SK-N-SH treated with all-trans-retinoic acid at 6 μM for 48 hours (cell line): Measurements from ENCODE around the gene PARP15.

Experiments
- BACH2 ChIP-seq: fragments of 250-450 bp; sonication (Bioruptor Pico); IDR thresholded peaks from 2 replicates; pipeline ENCODE4 v1.9.0; 2021; ENCODE audit warnings: mild to moderate bottlenecking, borderline replicate concordance
- ISL1 ChIP-seq: fragments of 250-450 bp; sonication (Bioruptor Pico); IDR thresholded peaks from 2 replicates; pipeline ENCODE4 v2.1.2; 2022; ENCODE audit warnings: mild to moderate bottlenecking, moderate library complexity
- PATZ1 ChIP-seq: fragments of 250-450 bp; sonication (Bioruptor Pico); IDR thresholded peaks from 2 replicates; pipeline ENCODE4 v1.8.0; 2020; ENCODE audit warnings: mild to moderate bottlenecking, moderate library complexity, borderline replicate concordance
- POU6F1 ChIP-seq: fragments of 250-450 bp; sonication (Bioruptor Pico); IDR thresholded peaks from 2 replicates; pipeline ENCODE4 v1.8.0; 2021; ENCODE audit warnings: low read depth, mild to moderate bottlenecking, moderate library complexity, borderline replicate concordance
- RARB ChIP-seq: fragments of 250-450 bp; sonication (Bioruptor Pico); IDR thresholded peaks from 2 replicates; pipeline ENCODE4 v1.8.0; 2021; ENCODE audit warnings: mild to moderate bottlenecking, moderate library complexity
- SNAI2 ChIP-seq: fragments of 250-450 bp; sonication (Bioruptor Pico); IDR thresholded peaks from 2 replicates; pipeline ENCODE4 v1.5.0; 2020; ENCODE audit warnings: mild to moderate bottlenecking, moderate library complexity
- TOX ChIP-seq: fragments of 250-450 bp; sonication (Bioruptor Pico); IDR thresholded peaks from 2 replicates; pipeline ENCODE4 v1.8.0; 2021; ENCODE audit warnings: mild to moderate bottlenecking, moderate library complexity, borderline replicate concordance
- ZC3H10 ChIP-seq: fragments of 250-450 bp; sonication (Bioruptor Pico); IDR thresholded peaks from 2 replicates; pipeline ENCODE4 v1.5.1; 2021; ENCODE audit warnings: mild to moderate bottlenecking, moderate library complexity
- ZFP3 ChIP-seq: fragments of 250-450 bp; sonication (Bioruptor Pico); IDR thresholded peaks from 2 replicates; pipeline ENCODE4 v1.5.0; 2020; ENCODE audit warnings: mild to moderate bottlenecking, moderate library complexity
- ZNF565 ChIP-seq: fragments of 450-650 bp; formaldehyde crosslinking; conservative IDR thresholded peaks from 2 replicates; pipeline ENCODE4 v1.5.0; 2020; ENCODE audit warnings: low read depth, mild to moderate bottlenecking, moderate library complexity
- TF ChIP-seq, protein P1 (sequence below): fragments of 250-450 bp; sonication (Bioruptor Pico); IDR thresholded peaks from 2 replicates; pipeline ENCODE4 v1.5.1; 2020; ENCODE audit warnings: low read depth, mild to moderate bottlenecking, moderate library complexity

DNA sequence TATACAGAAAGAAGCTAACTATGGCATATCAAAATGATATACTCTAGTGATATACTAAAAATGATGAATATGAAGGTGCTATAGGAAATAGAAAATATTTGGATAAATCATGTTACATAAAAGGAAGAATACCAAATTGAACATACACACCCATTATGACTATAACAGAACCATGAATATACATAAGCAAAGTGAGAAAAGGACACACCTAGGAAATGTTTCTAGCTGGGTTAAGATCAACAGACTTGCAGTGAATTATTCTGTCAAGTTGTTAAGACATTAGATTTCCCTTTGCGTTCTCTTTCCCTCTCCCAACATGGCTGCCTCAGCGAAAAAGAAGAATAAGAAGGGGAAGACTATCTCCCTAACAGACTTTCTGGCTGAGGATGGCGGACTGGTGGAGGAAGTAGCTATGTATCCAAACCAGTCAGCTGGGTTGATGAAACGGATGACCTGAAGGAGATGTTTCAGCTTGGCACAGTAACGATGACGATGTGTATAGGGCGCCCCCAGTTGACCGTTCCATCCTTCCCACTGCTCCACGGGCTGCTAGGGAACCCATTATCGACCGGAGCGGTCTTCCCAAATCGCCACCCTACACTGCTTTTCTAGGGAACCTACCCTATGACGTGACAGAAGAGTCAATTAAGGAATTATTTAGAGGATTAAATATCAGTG lies 83.0 kb downstream of the PARP15 start:
- no peak for TF ChIP-seq ISL1 (CRISPR knock-in tag)
- no peak for TF ChIP-seq ZNF565 (CRISPR knock-in tag)
- TF ChIP-seq TOX (CRISPR knock-in tag): no peak
- TF ChIP-seq SNAI2 (CRISPR knock-in tag): no peak
- TF ChIP-seq PATZ1 (CRISPR knock-in tag): no peak
- TF ChIP-seq ZFP3 (CRISPR knock-in tag): no peak
- no peak for TF ChIP-seq RARB (CRISPR knock-in tag)
- TF ChIP-seq, protein P1, sequence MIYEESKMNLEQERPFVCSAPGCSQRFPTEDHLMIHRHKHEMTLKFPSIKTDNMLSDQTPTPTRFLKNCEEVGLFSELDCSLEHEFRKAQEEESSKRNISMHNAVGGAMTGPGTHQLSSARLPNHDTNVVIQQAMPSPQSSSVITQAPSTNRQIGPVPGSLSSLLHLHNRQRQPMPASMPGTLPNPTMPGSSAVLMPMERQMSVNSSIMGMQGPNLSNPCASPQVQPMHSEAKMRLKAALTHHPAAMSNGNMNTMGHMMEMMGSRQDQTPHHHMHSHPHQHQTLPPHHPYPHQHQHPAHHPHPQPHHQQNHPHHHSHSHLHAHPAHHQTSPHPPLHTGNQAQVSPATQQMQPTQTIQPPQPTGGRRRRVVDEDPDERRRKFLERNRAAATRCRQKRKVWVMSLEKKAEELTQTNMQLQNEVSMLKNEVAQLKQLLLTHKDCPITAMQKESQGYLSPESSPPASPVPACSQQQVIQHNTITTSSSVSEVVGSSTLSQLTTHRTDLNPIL: no peak
- no peak for TF ChIP-seq BACH2
- TF ChIP-seq POU6F1: no peak
- TF ChIP-seq ZC3H10 (CRISPR knock-in tag): no peak
